SKM-1 treated with dmso at 0.1 percent for 144 hours (cell line): ENCODE measurements around the gene AP1M1.
A peak's percentile ranks its signal among the peaks of the same experiment; 100 is the strongest.

Experiments used
- DNase-seq: peaks from one replicate; lab custom pipeline; 2025; ENCODE audit not compliant: unreplicated experiment; lab: John Stamatoyannopoulos, UW

The AP1M1 gene

GRCh38 chr19:16293118-16294091 lies 95.7 kb downstream of the AP1M1 start:
- DNase-seq: peak; percentile 42

GRCh38 chr19:16295057-16295456 lies 97.3 kb downstream of the AP1M1 start:
- DNase-seq: no peak
